ENCODE measurements around the gene SYCP2.

GRCh38 chr20:59902470-59902869, 31.0 kb downstream of the SYCP2 start:
- TF ChIP-seq GATA2 (IDR thresholded peaks at IDR 0.05; ENCODE audit: low read depth, low read length) (no peak), GATA3 (IDR thresholded peaks at IDR 0.05; ENCODE audit: low read depth, low read length) (no peak)
